Measurements from ENCODE around the gene PTPN12. TPM values are rescaled to one million over a fixed set of nuclear protein-coding genes. Genes with fewer than 3 reads are reported as not detected.

PTPN12 gene
- total RNA-seq, 4 donors from 2014 or later: 58.5 to 72.6 (median 71.0) TPM

GRCh38 chr7:77667459-77668086 is 130.5 kb downstream of the PTPN12 start:
- no peaks in the 10 kb centered on the region for H3K36me3 ChIP-seq
- H3K9me3 ChIP-seq: no peaks in the 10 kb centered on the region
- H3K27me3 ChIP-seq: no peaks in the 10 kb centered on the region
- H3K4me3 ChIP-seq (replicated peaks in 1 of 3): no peak overlapping the region
- no peak for DNase-seq
- intact Hi-C loops (cut with DNase I): no loop called here
- H3K4me1 ChIP-seq: no peaks in the 10 kb centered on the region
- TF ChIP-seq CTCF (IDR thresholded peaks at IDR 0.05) (no peak), POLR2A (IDR thresholded peaks at IDR 0.05) (no peak)
- no peak overlapping the region for H3K27ac ChIP-seq
- 84 to 91% methylated on average over 6 of the region's 6 CpGs for WGBS, 2 donors

GRCh38 chr7:77674878-77675277 is 137.8 kb downstream of the PTPN12 start:
- peak; percentile 59 to 72 for DNase-seq
- H3K27me3 ChIP-seq: no peaks in the 10 kb centered on the region
- H3K4me3 ChIP-seq (replicated peaks in 1 of 3): no peak overlapping the region
- intact Hi-C loops (cut with DNase I): no loop called here
- H3K9me3 ChIP-seq: no peaks in the 10 kb centered on the region
- 81 to 86% methylated on average over 5 of the region's 5 CpGs for WGBS, 2 donors
- TF ChIP-seq CTCF (IDR thresholded peaks at IDR 0.05): no peak
- no peak for TF ChIP-seq POLR2A (IDR thresholded peaks at IDR 0.05)
- H3K36me3 ChIP-seq: no peaks in the 10 kb centered on the region
- no peak overlapping the region for H3K27ac ChIP-seq
- peaks cover 9 to 14% of the 10 kb centered on the region in 2 donors for H3K4me1 ChIP-seq

- H3K4me3 ChIP-seq (replicated peaks in 1 of 3): no peak overlapping the region
- no peak for TF ChIP-seq POLR2A (IDR thresholded peaks at IDR 0.05)
- TF ChIP-seq CTCF (IDR thresholded peaks at IDR 0.05): no peak
- intact Hi-C loops (cut with DNase I): no loop called here
- no peaks in the 10 kb centered on the region for H3K9me3 ChIP-seq
- H3K27ac ChIP-seq: peak overlapping the region; percentile 56 to 91 (median 75)
- H3K36me3 ChIP-seq: no peaks in the 10 kb centered on the region
- no peaks in the 10 kb centered on the region for H3K27me3 ChIP-seq
- no peak for DNase-seq
- peaks cover 21 to 29% of the 10 kb centered on the region in 2 donors for H3K4me1 ChIP-seq
Measured at GRCh38 chr7:77679608-77680007, 142.5 kb downstream of the PTPN12 start.

GRCh38 chr7:77680266-77680665 is 143.2 kb downstream of the PTPN12 start:
- H3K36me3 ChIP-seq: no peaks in the 10 kb centered on the region
- 96 to 99% methylated on average over 7 of the region's 7 CpGs for WGBS, 2 donors
- no peaks in the 10 kb centered on the region for H3K9me3 ChIP-seq
- peak overlapping the region in 2 of 3 donors; percentile 91 to 92 for H3K27ac ChIP-seq
- DNase-seq: no peak
- H3K27me3 ChIP-seq: no peaks in the 10 kb centered on the region
- peaks cover 26 to 31% of the 10 kb centered on the region in 2 donors for H3K4me1 ChIP-seq
- no peak overlapping the region for H3K4me3 ChIP-seq (replicated peaks in 1 of 3)
- TF ChIP-seq POLR2A (IDR thresholded peaks at IDR 0.05): no peak
- TF ChIP-seq CTCF (IDR thresholded peaks at IDR 0.05): no peak
- intact Hi-C loops (cut with DNase I): no loop called here

GRCh38 chr7:77684030-77684429 is 146.9 kb downstream of the PTPN12 start:
- Histone ChIP-seq H3K9me3 (no peaks in the 10 kb centered on the region), H3K4me3 (replicated peaks in 1 of 3) (no peak overlapping the region), H3K27me3 (no peaks in the 10 kb centered on the region), H3K27ac (peak overlapping the region; percentile 91 to 98 (median 92)), H3K36me3 (no peaks in the 10 kb centered on the region), H3K4me1 (peaks cover 48 to 60% of the 10 kb centered on the region in 2 donors)
- intact Hi-C loops (cut with DNase I): no loop called here
- peak; percentile 70 to 76 for DNase-seq
- 20 to 22% methylated on average over 9 of the region's 9 CpGs for WGBS, 2 donors
- peak in 1 of 2 donors; percentile 71 for TF ChIP-seq POLR2A (IDR thresholded peaks at IDR 0.05)
- TF ChIP-seq CTCF (IDR thresholded peaks at IDR 0.05): no peak
